ENCODE results near the gene DENND1B.
"Not testable (repeated sequence)": the region's sequence is repeated elsewhere in the genome, so short reads cannot be mapped to it uniquely, and the experiment has no call there.

Gene DENND1B

GRCh38 chr1:197619008-197619640 lies 156.2 kb downstream of the DENND1B start:
- peak in 2 of 6 experiments; percentile 2 to 3 for DNase-seq

- DNase-seq, result no peak
These were observed 157.2 kb downstream of the DENND1B start for GRCh38 chr1:197618061-197618460.

- DNase-seq, result no peak
These were observed 159.6 kb downstream of the DENND1B start for GRCh38 chr1:197615693-197616011.

- peak in 1 of 6 experiments; percentile 17 for DNase-seq
These were observed 160.2 kb downstream of the DENND1B start for GRCh38 chr1:197614916-197615692.

- DNase-seq, result no peak
These were observed 169.0 kb downstream of the DENND1B start for GRCh38 chr1:197606168-197606845.

- DNase-seq, result no peak
These were observed 171.0 kb downstream of the DENND1B start for GRCh38 chr1:197604302-197604701.

GRCh38 chr1:197600751-197601150 lies 174.5 kb downstream of the DENND1B start:
- DNase-seq, result no peak

GRCh38 chr1:197599789-197600188 lies 175.5 kb downstream of the DENND1B start:
- DNase-seq, result no peak

GRCh38 chr1:197598935-197599334 lies 176.3 kb downstream of the DENND1B start:
- DNase-seq, result no peak

- no peak for DNase-seq
These were observed 179.9 kb downstream of the DENND1B start for GRCh38 chr1:197595304-197595904.

- no peak for DNase-seq
These were observed 184.6 kb downstream of the DENND1B start for GRCh38 chr1:197590687-197591086.

GRCh38 chr1:197585809-197586208 lies 189.5 kb downstream of the DENND1B start:
- DNase-seq, result no peak

GRCh38 chr1:197577580-197577979 lies 197.7 kb downstream of the DENND1B start:
- no peak for DNase-seq

GRCh38 chr1:197575531-197575930 lies 199.7 kb downstream of the DENND1B start:
- DNase-seq, result not testable (repeated sequence)

GRCh38 chr1:197572169-197572568 lies 203.1 kb downstream of the DENND1B start:
- DNase-seq, result no peak

- DNase-seq, result no peak
These were observed 207.8 kb downstream of the DENND1B start for GRCh38 chr1:197567442-197567841.

- DNase-seq, result no peak
These were observed 214.2 kb downstream of the DENND1B start for GRCh38 chr1:197561041-197561440.

- no peak for DNase-seq
These were observed 215.6 kb downstream of the DENND1B start for GRCh38 chr1:197559655-197560054.

- no peak for DNase-seq
These were observed 216.0 kb downstream of the DENND1B start for GRCh38 chr1:197559244-197559643.

- no peak for DNase-seq
These were observed 218.0 kb downstream of the DENND1B start for GRCh38 chr1:197557302-197557701.

GRCh38 chr1:197553281-197553680 lies 222.0 kb downstream of the DENND1B start:
- no peak for DNase-seq

GRCh38 chr1:197546989-197547388 lies 228.3 kb downstream of the DENND1B start:
- no peak for DNase-seq

- DNase-seq, result no peak
These were observed 230.7 kb downstream of the DENND1B start for GRCh38 chr1:197544553-197544952.

GRCh38 chr1:197544130-197544529 lies 231.2 kb downstream of the DENND1B start:
- DNase-seq, result no peak
